ENCODE data around the gene DHDDS.

DHDDS gene

DNA sequence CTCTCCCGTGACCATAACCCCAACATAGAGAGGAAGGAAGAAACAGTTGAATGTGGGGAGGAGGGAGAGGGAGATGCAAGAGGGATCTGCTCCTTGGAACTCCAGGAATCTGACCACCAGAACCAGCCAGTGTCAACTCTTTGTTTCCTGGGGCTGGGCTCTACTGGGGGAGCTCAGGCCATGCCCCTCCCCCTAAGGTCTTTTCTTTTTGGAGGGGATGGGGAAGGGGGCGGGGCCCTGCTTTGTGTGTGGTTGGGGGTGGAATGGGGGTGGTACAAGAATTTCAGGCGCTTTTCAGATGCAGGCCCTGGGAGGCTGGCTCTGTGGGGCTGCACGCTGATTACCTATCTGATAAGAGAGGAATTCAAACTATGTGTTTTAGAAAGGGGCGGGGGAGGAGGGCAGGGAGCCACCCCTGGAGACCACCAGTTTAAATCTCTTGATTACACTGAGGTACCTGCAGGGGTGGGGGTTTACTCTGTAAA lies 13.2 kb upstream of the DHDDS start:
- DNase-seq, result no peak

DNA sequence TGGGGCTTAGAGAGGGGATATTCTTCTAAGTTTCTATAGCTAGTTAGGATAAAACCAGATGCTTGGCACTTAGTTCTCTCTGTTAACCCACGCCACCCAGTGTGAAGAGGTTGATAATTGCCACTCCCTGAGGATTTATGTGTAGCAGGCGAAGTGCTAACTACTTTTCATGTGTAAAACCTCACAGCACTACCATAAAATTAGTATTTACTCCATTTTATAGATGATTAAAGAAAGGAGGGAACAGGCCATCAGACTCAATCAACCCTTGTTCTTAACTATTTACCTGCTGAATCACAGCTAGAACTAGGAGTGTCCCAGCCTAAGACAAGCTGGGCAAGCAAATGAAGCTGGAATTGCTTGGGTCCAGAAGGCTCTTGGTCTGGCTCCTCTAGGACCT lies 12.6 kb upstream of the DHDDS start:
- DNase-seq, result no peak

DNA sequence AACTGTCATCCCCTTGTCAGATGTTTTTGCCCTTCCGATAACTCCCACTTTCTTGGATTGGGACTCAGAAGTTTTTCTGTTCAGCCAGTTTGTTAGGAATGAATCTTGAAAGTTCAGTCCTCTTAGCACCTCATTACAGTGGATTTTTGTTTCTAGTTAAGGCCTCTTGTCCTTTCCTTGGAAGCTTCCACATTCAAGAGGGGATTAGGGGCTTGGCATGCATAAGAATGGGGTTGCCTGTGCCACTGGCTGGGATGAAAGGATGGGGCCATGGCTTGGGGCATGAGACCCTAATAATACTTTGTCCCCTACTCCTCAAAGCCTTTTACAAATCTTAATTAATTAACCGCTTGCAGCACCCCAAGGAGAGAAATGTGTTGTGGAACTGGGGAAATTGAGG lies 2.4 kb upstream of the DHDDS start:
- no peak for DNase-seq

GRCh38 chr1:26432793-26433192 lies 672 bp downstream of the DHDDS start:
- DNase-seq, result no peak

DNA sequence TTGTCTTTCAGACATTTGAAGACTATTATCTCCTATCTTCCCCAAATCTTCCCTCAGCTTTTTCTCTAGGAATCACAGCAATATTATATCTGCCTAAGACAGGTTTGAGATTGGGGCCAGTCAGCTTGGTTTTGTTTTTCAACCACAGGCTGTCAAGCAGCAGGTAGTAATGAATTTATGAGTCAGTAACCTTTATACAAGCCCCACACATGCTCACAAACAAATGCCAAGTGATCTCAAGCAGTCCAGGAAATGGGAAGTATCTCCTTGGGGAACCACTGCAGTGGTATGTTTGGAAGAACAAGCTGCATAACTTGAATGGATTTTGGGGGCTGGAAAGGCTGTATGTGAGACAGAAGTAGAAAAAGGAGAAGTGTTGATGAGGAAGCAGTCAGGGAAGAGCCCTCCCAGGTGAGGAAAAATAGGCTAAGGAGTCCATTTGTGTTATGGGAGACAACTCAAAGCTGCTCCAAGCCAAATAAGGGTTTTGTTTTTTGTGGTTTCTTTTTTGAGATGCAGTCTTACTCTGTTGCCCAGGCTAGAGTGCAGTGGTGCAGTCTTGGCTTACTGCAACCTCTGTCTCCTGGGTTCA lies 2.1 kb downstream of the DHDDS start:
- DNase-seq, result no peak

DNA sequence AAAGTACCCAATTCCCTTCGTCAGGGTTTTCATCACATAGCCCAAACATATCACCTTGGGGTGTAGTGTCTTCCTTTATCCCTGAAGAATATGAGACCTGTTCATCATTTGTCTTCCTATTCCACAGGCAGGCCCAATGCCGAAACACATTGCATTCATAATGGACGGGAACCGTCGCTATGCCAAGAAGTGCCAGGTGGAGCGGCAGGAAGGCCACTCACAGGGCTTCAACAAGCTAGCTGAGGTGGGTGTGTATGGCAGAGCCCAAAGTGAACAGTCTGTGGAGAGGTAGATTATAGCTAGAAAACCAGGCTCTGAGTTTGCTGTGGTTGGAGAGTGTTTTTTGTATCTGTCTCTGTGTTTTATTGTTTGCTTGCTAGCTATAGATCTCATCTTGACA lies 5.9 kb downstream of the DHDDS start:
- DNase-seq, result no peak

GRCh38 chr1:26440259-26440658 lies 8.1 kb downstream of the DHDDS start:
- DNase-seq, result no peak

DNA sequence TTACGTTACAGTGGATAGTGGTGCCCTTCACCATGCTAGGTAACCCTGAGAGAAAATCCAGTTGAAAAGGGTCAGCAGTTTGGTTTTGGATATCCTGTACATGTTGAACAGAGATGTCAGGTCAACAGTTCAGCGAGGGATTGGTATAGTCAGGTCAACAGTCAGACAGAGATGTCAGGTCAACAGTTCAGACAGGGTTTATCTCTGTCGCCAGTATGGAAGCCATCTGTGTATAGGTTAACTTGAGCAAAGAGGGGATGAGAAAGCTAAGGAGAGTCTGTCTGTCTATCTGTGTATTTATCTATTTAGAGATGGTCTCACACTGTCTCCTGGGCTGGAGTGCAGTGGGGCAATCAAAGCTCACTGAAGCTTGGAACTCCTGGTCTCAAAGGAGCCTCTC lies 17.7 kb downstream of the DHDDS start:
- DNase-seq, result no peak

- no peak for DNase-seq
Measured at GRCh38 chr1:26450908-26451307, 18.8 kb downstream of the DHDDS start.

GRCh38 chr1:26452459-26453183 lies 20.5 kb downstream of the DHDDS start:
- no peak for DNase-seq

DNA sequence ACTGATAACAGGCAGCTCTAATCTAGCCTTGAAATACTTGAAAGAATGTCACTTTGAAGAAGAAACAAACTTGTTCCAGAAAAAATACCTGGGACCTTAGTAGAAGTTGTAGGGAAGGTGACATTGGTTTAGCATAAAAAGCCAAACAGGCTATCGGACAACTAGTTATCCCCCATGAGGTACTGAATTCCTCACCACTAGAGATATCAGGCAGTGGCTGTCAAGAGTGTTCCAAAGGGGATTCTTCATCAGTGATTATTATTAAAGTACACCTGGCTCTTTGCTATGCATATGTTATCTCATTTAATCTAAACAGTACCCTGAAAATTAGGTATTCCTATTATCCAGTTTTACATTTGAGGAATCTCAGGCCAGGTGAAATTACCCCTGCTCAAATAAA lies 27.0 kb downstream of the DHDDS start:
- no peak for DNase-seq

GRCh38 chr1:26459573-26460031 lies 27.5 kb downstream of the DHDDS start:
- no peak for DNase-seq

DNA sequence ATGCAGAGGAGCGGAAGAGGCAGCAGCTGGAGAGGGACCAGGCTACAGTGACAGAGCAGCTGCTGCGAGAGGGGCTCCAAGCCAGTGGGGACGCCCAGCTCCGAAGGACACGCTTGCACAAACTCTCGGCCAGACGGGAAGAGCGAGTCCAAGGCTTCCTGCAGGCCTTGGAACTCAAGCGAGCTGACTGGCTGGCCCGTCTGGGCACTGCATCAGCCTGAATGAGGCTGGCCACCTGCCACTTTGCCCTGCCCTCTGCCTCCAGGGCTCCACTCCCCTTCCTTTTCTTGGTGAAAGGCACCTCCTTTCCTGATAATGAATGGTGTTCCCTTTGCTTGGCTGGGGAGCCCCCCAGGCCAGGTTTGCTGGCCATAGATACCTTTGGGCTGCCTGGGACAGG lies 36.8 kb downstream of the DHDDS start:
- no peak for DNase-seq

DNA sequence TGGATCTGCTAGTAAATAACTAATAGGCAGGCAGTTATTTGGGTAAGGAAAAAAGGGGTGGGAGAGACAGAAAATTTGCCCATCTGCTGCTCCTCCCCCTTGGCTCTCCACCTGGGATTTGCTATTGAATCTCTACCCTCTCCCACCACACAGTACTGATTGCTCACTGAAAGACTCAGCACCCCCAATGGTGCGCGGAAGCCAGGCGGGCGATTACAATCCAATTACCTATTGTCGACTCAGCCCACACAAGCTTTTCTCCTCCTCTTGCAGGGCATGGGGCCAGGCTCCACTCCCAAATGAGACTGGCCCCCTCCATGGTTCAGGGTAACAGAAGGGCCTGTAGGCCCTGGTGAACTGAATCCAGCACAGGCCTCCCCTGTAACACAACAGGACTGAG lies 37.4 kb downstream of the DHDDS start:
- no peak for DNase-seq

- DNase-seq, result no peak
Measured at GRCh38 chr1:26470878-26471497, 38.9 kb downstream of the DHDDS start.

- peak; percentile 23 for DNase-seq
Measured at GRCh38 chr1:26471498-26472319, 39.6 kb downstream of the DHDDS start.

DNA sequence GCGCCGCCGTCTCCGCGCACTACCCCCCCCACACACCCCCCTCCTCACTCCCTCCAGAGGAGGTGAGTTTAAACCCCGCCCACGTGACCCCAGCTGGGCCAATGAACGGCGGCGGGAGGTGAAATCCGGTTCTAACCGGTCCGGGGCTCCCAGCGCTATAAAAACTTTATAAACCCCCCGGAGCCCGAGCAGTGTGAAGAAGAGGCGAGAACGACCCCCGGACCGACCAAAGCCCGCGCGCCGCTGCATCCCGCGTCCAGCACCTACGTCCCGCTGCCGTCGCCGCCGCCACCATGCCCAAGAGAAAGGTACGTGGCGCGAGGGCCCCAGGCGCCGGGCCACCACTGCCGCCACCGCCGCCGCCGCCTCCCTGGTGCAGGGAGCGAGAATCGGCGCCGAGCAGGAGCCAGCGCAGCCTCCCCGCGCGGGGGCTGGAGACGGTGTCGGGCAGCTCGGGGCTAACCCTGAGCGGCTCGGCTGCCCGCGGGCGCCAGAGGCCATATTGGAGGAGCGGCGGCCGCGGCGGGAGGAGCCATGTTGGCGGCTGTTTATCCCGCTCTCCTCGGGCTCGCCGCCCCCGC lies 40.3 kb downstream of the DHDDS start, which contains the start of gene HMGN2:
Gene HMGN2 (plus strand): TSS at position 121 of the 581 bp plus-strand sequence. CDS start 173 bp downstream, at position 294.
- peak; percentile 82 for DNase-seq

DNA sequence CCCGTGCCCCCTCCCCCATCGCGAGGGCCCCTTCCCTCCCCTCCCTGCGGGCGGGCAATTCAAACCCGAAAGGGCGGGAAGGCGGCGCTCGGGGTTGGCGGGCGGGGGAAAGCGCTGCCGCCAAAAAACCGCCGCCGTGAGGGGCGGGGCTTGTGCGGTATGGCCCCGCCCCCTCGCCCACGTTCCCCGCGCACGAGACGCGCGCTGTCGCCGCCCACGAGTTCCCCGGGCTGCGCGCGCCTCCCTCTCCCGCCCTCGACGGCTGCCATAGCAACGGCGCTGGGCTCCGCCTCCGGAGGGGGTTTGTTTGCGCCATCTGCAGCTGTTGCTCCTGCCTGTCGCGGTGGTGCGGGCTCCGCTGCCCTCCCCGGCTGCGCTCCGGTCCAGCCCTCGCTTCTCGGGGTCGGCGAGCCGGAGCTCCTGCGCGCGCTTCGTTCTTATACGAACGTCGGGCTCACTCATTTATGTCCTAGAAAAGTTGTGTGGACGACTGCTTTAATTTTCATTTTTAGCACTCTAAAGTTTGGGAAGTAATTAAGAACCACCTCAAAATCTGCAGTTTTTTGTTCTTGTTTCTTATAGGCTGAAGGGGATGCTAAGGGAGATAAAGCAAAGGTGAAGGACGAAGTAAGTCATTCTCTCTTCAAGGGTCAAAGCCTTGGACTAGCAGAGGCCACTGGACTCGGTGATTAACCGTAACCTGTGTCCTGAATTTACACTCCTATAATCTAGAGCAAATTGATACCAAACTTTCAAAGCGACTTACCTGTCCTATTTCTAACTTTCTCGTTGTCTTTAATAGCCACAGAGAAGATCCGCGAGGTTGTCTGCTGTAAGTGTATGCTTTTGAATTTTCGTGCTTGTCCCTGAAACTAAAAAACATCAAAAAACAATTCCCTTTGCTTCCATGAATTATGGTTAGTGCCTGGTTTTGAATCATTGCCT lies 41.1 kb downstream of the DHDDS start:
- peak; percentile 96 for DNase-seq

GRCh38 chr1:26474818-26475217 lies 42.7 kb downstream of the DHDDS start:
- no peak for DNase-seq

GRCh38 chr1:26475989-26476388 lies 43.9 kb downstream of the DHDDS start:
- no peak for DNase-seq

- DNase-seq, result no peak
Measured at GRCh38 chr1:26476958-26477357, 44.8 kb downstream of the DHDDS start.

Data from activated CD4-positive, alpha-beta T cell treated with anti-CD3 and anti-CD28 coated beads for 1 hour (primary cell).